ENCODE results near the gene MRPL54.

DNA sequence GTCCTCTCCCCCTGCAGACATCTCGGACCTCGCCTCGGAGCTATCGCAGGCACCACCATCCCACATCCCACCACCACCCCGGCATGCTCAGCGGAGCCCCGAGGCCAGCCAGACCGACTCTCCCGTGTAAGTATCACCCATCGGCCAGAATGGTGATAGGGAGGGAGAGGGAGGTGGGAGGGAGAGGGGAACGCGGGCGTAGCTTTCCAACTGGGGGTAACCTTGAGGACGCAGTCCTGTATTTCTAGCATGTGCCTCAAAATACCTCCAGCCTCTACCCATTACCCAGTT is 28.2 kb upstream of the MRPL54 start:
- TF ChIP-seq POLR2AphosphoS5 (IDR thresholded peaks at IDR 0.05; ENCODE audit: low read depth, low read length): no peak
- no peak for TF ChIP-seq POLR2A (IDR thresholded peaks at IDR 0.05; ENCODE audit: low read depth, low read length)
- TF ChIP-seq TAF1 (IDR thresholded peaks at IDR 0.05; ENCODE audit: borderline replicate concordance, low read depth, low read length): no peak
